Lower lobe of right lung (tissue), 2 donors: ENCODE data around the gene PITX1. TPM values are rescaled to one million over a fixed set of nuclear protein-coding genes. Genes with fewer than 3 reads are reported as not detected.
"Not testable (repeated sequence)": the region's sequence is repeated elsewhere in the genome, so short reads cannot be mapped to it uniquely, and the experiment has no call there.

Experiments used
- ATAC-seq, 2 donors: fragments of 200-7000 bp; cut with Tn5 transposase; one replicate each; pipeline ENCODE4 v1.9.1; 2020 to 2022; ENCODE audit warnings: mild to moderate bottlenecking in 2 of 2, moderate library complexity in 2 of 2
- DNase-seq: peaks from one replicate; pipeline ENCODE4 v3.0.0-alpha.2; 2020
- H3K27ac ChIP-seq: fragments of 200-600 bp; one replicate; pipeline ENCODE4 v1.8.0; 2022
- H3K27me3 ChIP-seq: fragments of 200-600 bp; one replicate; pipeline ENCODE4 v1.8.0; 2022; ENCODE audit warnings: low read depth
- H3K36me3 ChIP-seq: fragments of 200-600 bp; one replicate; pipeline ENCODE4 v1.8.0; 2022; ENCODE audit warnings: mild to moderate bottlenecking
- H3K4me1 ChIP-seq: fragments of 200-600 bp; one replicate; pipeline ENCODE4 v1.8.0; 2022
- H3K4me3 ChIP-seq: fragments of 200-600 bp; one replicate; pipeline ENCODE4 v1.8.0; 2022; ENCODE audit warnings: mild to moderate bottlenecking
- H3K9me3 ChIP-seq: fragments of 200-600 bp; one replicate; pipeline ENCODE4 v1.8.0; 2022
- CTCF ChIP-seq: fragments of 200-600 bp; IDR thresholded peaks from one replicate; pipeline ENCODE4 v1.8.0; 2022; ENCODE audit warnings: antibody characterized with exemption, mild to moderate bottlenecking
- intact Hi-C: fragments of 100-400 bp; cut with DNase I; formaldehyde crosslinking; loops from one replicate; pipeline ENCODE4 v1.11.0; 2022
- total RNA-seq: library from RNA; stranded (reverse); fragmentation: NEBNext Ultra II Directional; extraction: Animal tissue kit (Norgen Biotek cat#: 25700); gene quantifications from one replicate; pipeline ENCODE4 v1.2.1, GENCODE V29; 2021
- donor health status: DM: no; HTN: yes; CAD: no; lungs with severe emphysema.

The PITX1 gene
- total RNA-seq, 1 donor from 2014 or later = 0.47 TPM

- no peak for ATAC-seq
- no peak for DNase-seq
- Histone ChIP-seq H3K27me3 (no peaks in the 10 kb centered on the region), H3K4me3 (no peak overlapping the region), H3K36me3 (no peaks in the 10 kb centered on the region), H3K4me1 (no peaks in the 10 kb centered on the region), H3K27ac (no peak overlapping the region), H3K9me3 (no peaks in the 10 kb centered on the region)
- no peak for TF ChIP-seq CTCF
- intact Hi-C loops = no loop called here
Measured at GRCh38 chr5:134992148-134992547, 41.9 kb downstream of the PITX1 start.

- not testable (repeated sequence) for DNase-seq
Measured at GRCh38 chr5:134990183-134990582, 43.8 kb downstream of the PITX1 start.

GRCh38 chr5:134989266-134989830 is 44.7 kb downstream of the PITX1 start:
- no peaks in the 10 kb centered on the region for H3K9me3 ChIP-seq
- H3K4me1 ChIP-seq = no peaks in the 10 kb centered on the region
- no peak for DNase-seq
- ATAC-seq = no peak
- no peaks in the 10 kb centered on the region for H3K27me3 ChIP-seq
- H3K27ac ChIP-seq = no peak overlapping the region
- H3K36me3 ChIP-seq = no peaks in the 10 kb centered on the region
- intact Hi-C loops = no loop called here
- no peak overlapping the region for H3K4me3 ChIP-seq
- TF ChIP-seq CTCF = no peak

More at GRCh38 chr5:134990183-134990582, 43.8 kb downstream of the PITX1 start:
- intact Hi-C loops, H3K4me1 ChIP-seq, H3K36me3 ChIP-seq, H3K4me3 ChIP-seq, H3K27me3 ChIP-seq, H3K27ac ChIP-seq, ATAC-seq, H3K9me3 ChIP-seq: not testable (repeated sequence)

GRCh38 chr5:134982230-134982629 is 51.8 kb downstream of the PITX1 start:
- ATAC-seq (no peak), DNase-seq (no peak)
- Histone ChIP-seq H3K27me3 (no peaks in the 10 kb centered on the region), H3K4me1 (no peaks in the 10 kb centered on the region), H3K4me3 (no peak overlapping the region), H3K27ac (no peak overlapping the region), H3K36me3 (no peaks in the 10 kb centered on the region), H3K9me3 (peaks cover 33% of the 10 kb centered on the region)
- intact Hi-C loops = no loop called here
- TF ChIP-seq CTCF = no peak

- intact Hi-C loops = no loop called here
- peaks cover 38% of the 10 kb centered on the region for H3K9me3 ChIP-seq
Measured at GRCh38 chr5:134979416-134979815, 54.6 kb downstream of the PITX1 start.

More at GRCh38 chr5:134979416-134979815, 54.6 kb downstream of the PITX1 start:
- no peaks in the 10 kb centered on the region for H3K4me1 ChIP-seq
- H3K4me3 ChIP-seq = no peak overlapping the region
- DNase-seq (no peak), ATAC-seq (no peak)
- TF ChIP-seq CTCF = no peak
- H3K27ac ChIP-seq = no peak overlapping the region
- no peaks in the 10 kb centered on the region for H3K27me3 ChIP-seq
- no peaks in the 10 kb centered on the region for H3K36me3 ChIP-seq

Other genes starting within 250 kb of the PITX1 start
- 47.9 TPM for gene C5orf24, start 188.3 kb downstream of the PITX1 start, total RNA-seq
- 56.8 TPM for gene TXNDC15, start 159.9 kb downstream of the PITX1 start, total RNA-seq
- gene PCBD2, start 129.1 kb downstream of the PITX1 start, total RNA-seq = 13.1 TPM
- 0.68 TPM for gene CATSPER3, start 66.3 kb downstream of the PITX1 start, total RNA-seq